ENCODE data around the gene FHAD1. TPM values are rescaled to one million over a fixed set of nuclear protein-coding genes. Genes with fewer than 3 reads are reported as not detected.

FHAD1 gene
- total RNA-seq, 2 experiments from 2014 or later: not detected

DNA sequence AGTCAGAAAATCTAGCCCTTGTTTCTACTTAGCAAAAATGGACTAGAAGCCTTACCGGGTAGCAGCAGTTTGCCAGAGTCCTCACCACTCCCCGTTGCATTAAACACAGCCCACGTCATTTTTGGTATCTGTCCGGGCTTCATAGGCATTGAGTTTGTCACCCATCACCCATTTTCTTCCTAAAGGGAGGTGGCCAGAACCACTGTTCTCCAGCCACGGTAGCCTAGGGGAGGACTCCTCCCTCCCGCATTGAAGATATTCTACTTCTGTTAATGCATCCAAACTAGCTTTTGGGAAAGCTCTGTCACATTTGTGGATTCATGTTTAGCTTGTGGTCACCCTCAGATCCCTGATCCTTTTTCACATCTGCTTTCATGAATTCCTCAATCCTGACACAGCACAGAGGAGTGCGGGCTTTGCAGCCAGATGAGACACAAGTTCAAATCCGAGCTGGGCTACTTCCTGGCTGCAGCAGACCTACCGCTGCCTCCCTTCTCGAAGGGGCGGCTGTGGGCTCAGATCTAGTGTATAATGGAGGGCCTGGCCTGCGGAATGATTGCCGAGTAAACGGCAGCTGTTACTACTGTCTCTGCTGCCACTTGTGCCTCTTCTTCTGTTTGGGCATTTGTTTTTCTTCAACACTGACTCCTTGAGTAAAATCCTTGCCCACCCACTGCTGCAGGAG, 99.5 kb downstream of the FHAD1 start:
- Mint-ChIP-seq H3K27me3 (peaks cover 9% of the 10 kb centered on the region), H3K36me3 (ENCODE audit: low read depth) (no peaks in the 10 kb centered on the region), H3K4me1 (peaks cover 71% of the 10 kb centered on the region), H3K9me3 (no peaks in the 10 kb centered on the region), H3K4me3 (no peak overlapping the region), H3K27ac (peak overlapping the region; percentile 82)
- DNase-seq: no peak
- CTCF ChIA-PET: interaction anchor here (0.6 to 2.0 kb wide), 2 partner anchors 23 to 479 kb away, joined by 3 to 5 read pairs; no protein-coding TSS in a partner anchor
- POLR2A ChIA-PET: no interaction called here

GRCh38 chr1:15347182-15347581, 100.2 kb downstream of the FHAD1 start:
- Mint-ChIP-seq H3K27me3 (peaks cover 9% of the 10 kb centered on the region), H3K9me3 (no peaks in the 10 kb centered on the region), H3K36me3 (ENCODE audit: low read depth) (no peaks in the 10 kb centered on the region), H3K27ac (peak overlapping the region; percentile 54), H3K4me1 (peaks cover 69% of the 10 kb centered on the region), H3K4me3 (no peak overlapping the region)
- ChIA-PET POLR2A (no interaction called here), CTCF (interaction anchor here (2.0 kb wide), 1 partner anchor 24 kb away, joined by 5 read pairs; no protein-coding TSS in a partner anchor)
- DNase-seq: peak; percentile 26

DNA sequence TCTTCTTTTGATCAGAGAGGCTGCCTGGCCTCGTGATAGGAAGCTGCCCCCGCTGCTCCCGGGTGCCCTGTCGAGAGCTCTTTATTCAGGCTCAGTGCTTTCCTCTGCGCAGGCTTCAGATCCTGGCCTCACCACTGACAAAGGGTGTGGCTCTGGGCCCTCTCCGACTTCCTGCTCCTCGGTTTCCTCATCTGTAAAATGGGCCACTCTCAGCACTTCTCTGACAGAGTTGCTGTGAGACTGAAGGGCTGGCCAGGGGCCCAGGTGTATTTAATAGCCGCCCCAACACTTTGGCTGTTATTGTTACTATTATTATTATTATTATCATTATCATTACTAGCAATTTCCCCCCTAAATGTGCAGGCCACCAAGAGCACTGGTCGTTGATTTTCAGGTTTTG, 101.6 kb downstream of the FHAD1 start:
- H3K9me3 Mint-ChIP-seq: no peaks in the 10 kb centered on the region
- no peak for DNase-seq
- CTCF ChIA-PET: interaction anchor here (0.7 to 1.2 kb wide), 2 partner anchors 25 to 93 kb away, joined by 3 read pairs; no protein-coding TSS in a partner anchor
- H3K27ac Mint-ChIP-seq: no peak overlapping the region
- no peaks in the 10 kb centered on the region for H3K36me3 Mint-ChIP-seq (ENCODE audit: low read depth)
- H3K4me1 Mint-ChIP-seq: peaks cover 67% of the 10 kb centered on the region
- no peak overlapping the region for H3K4me3 Mint-ChIP-seq
- peaks cover 7% of the 10 kb centered on the region for H3K27me3 Mint-ChIP-seq
- POLR2A ChIA-PET: no interaction called here

DNA sequence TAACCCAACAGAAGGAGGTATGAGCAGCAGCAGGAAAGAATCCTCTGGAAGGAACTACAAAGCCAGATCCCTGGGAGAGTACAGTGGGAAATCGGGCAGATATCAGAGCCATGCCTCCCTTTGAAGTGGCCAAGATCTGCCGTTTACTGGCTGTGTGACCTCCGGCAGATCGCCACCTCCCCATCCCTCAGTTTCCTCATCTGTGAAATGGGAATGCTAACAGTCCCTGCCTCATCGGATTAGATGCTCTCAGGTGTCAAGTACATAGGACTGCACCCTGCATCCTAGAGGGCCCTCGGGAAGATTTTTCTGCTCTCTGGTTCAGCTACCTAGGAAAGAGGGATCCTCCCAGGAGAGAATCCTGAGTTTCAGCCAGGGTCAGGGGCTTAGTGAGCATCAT, 102.1 kb downstream of the FHAD1 start:
- H3K27me3 Mint-ChIP-seq: peaks cover 9% of the 10 kb centered on the region
- no peaks in the 10 kb centered on the region for H3K9me3 Mint-ChIP-seq
- no peak for DNase-seq
- no peaks in the 10 kb centered on the region for H3K36me3 Mint-ChIP-seq (ENCODE audit: low read depth)
- H3K4me3 Mint-ChIP-seq: no peak overlapping the region
- no peak overlapping the region for H3K27ac Mint-ChIP-seq
- H3K4me1 Mint-ChIP-seq: peaks cover 65% of the 10 kb centered on the region
- POLR2A ChIA-PET: no interaction called here
- CTCF ChIA-PET: interaction anchor here (0.6 to 1.2 kb wide), 3 partner anchors 36 to 557 kb away, joined by 3 read pairs; no protein-coding TSS in a partner anchor

DNA sequence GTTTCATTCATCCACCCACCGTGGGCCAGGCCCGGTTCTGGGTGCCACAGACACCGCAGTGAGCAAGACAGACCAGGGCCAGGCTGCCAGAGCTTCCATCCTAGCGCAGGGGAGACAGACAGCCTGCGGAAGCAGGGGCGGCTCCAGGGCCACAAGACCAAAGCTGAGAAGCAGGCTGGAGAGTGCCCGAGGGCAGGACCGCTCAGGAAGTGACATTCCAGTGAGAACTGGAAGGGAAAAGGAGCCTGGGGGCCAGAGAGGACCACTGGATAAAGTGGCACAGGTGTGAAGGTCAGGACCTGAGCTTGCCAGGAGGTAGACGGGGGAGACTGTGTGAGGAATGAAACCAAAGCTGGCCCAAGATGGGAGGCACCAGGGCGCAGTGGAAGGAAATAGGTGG, 103.1 kb downstream of the FHAD1 start:
- H3K9me3 Mint-ChIP-seq: no peaks in the 10 kb centered on the region
- ChIA-PET CTCF (interaction anchor here (0.6 to 0.9 kb wide), 2 partner anchors 35 to 130 kb away, joined by 3 to 4 read pairs; no protein-coding TSS in a partner anchor), POLR2A (no interaction called here)
- peaks cover 55% of the 10 kb centered on the region for H3K4me1 Mint-ChIP-seq
- H3K4me3 Mint-ChIP-seq: no peak overlapping the region
- no peak for DNase-seq
- H3K27me3 Mint-ChIP-seq: peaks cover 4% of the 10 kb centered on the region
- H3K27ac Mint-ChIP-seq: no peak overlapping the region
- no peaks in the 10 kb centered on the region for H3K36me3 Mint-ChIP-seq (ENCODE audit: low read depth)

GRCh38 chr1:15350551-15351200, 103.7 kb downstream of the FHAD1 start:
- CTCF ChIA-PET: interaction anchor here (1.4 kb wide), 1 partner anchor 26 kb away, joined by 3 read pairs; no protein-coding TSS in a partner anchor
- POLR2A ChIA-PET: no interaction called here

DNA sequence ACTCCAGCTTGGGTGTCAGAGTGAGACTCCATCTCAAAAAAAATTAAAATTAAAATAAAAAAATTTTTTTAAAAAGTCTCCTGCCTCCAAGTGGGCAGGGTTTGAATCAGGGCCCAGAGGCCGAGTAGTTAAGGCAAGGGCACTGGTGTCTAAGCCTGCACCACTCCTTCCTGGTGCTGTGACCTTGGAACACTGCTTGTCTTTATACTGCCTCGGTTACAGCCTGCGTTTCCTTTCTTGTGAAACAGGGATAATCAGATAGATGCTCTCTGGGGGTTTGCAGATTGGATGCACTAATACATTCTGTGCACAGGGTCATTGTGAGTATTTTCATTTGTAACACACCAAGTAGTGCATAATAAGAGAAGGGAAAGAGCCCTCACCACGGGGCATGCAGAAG, 104.3 kb downstream of the FHAD1 start:
- H3K27me3 Mint-ChIP-seq: peaks cover 8% of the 10 kb centered on the region
- no peaks in the 10 kb centered on the region for H3K36me3 Mint-ChIP-seq (ENCODE audit: low read depth)
- H3K4me1 Mint-ChIP-seq: peaks cover 44% of the 10 kb centered on the region
- ChIA-PET CTCF (interaction anchor here (1.4 kb wide), 1 partner anchor 27 kb away, joined by 3 read pairs; no protein-coding TSS in a partner anchor), POLR2A (no interaction called here)
- H3K9me3 Mint-ChIP-seq: no peaks in the 10 kb centered on the region
- no peak overlapping the region for H3K27ac Mint-ChIP-seq
- no peak for DNase-seq
- H3K4me3 Mint-ChIP-seq: no peak overlapping the region

More at GRCh38 chr1:15350551-15351200, 103.7 kb downstream of the FHAD1 start:
- H3K4me3 Mint-ChIP-seq: no peak overlapping the region
- H3K27ac Mint-ChIP-seq: no peak overlapping the region
- H3K9me3 Mint-ChIP-seq: no peaks in the 10 kb centered on the region
- H3K36me3 Mint-ChIP-seq (ENCODE audit: low read depth): no peaks in the 10 kb centered on the region
- no peak for DNase-seq
- H3K27me3 Mint-ChIP-seq: peaks cover 4% of the 10 kb centered on the region
- peaks cover 50% of the 10 kb centered on the region for H3K4me1 Mint-ChIP-seq

DNA sequence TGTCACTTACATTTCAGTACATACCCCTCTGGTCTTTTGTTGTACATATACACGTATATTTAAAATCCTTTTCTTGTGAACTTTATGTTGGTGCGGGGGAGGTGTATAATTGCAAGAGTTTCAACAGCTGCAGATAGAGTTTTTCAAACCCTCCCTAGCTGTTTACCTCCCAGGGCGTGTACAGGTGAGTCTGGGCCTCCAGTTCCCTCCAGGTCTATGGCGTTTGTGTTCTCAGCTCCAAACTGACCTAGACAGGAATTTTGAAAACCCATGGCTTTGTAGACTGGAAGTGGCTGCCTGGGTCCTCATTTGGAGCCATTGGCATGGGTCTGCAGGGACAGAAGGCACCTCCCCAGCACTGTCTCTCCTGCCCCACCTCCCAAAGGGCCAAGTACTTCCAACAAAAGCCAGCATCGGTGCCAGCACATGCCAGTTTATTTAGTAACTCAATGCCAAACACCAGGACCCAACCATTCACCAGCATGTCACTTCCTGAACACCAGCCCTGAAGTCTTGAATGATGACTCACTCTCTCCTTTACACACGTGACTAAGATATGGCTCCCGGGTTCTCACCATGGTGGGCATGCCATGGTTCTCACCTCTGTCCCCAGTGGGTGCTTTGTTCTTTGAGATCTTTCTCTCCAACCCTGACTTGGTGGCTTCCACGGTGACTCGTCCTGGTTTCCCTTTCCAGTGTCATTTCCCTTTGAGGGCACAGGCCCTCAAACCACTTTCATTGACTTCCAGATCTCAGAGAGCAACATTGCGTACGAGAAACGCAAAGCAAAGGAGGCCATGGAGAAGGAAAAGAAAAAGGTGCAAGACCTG, 105.3 kb downstream of the FHAD1 start:
- Mint-ChIP-seq H3K4me3 (no peak overlapping the region), H3K27me3 (peaks cover 8% of the 10 kb centered on the region), H3K9me3 (no peaks in the 10 kb centered on the region), H3K4me1 (peaks cover 33% of the 10 kb centered on the region), H3K27ac (peak overlapping the region; percentile 76), H3K36me3 (ENCODE audit: low read depth) (no peaks in the 10 kb centered on the region)
- peak; percentile 26 for DNase-seq
- CTCF ChIA-PET: interaction anchor here (1.4 kb wide), 1 partner anchor 28 kb away, joined by 3 read pairs; no protein-coding TSS in a partner anchor
- POLR2A ChIA-PET: no interaction called here

DNA sequence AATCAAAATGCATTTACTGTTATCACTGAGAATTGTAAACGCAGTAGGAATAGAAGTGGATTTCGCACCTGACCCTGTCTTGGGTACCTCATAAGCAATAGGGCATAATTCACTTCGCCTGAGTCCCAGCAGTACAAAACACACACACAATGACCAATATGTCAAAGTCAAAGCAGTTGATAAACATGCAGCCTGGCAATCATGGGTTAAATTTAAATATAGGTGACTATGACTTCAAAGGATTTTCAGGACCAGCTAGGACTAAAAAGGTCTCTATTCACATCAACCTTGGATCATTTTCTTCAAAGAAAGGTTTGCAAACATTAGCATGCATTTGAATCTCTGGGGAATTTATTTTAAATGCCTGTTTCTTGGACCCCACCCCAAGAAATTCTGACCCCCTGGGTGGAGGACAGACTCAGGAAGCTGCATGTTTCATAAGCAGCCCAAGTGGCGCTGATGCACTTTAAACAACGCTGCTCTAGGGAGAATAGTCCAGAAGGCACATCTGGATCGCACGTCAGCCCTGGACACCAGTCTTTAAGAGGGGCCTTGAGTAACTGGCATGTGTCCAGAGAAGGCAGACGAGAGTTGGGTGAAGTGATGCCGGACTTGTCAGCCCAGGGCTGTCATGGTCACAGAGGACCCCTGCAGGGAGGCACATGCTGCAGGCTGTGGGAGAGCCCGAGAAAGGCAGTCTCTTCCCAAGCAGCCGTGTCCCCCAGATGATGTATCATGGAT, 107.0 kb downstream of the FHAD1 start:
- no peak for DNase-seq
- Mint-ChIP-seq H3K36me3 (ENCODE audit: low read depth) (no peaks in the 10 kb centered on the region), H3K4me1 (peaks cover 23% of the 10 kb centered on the region), H3K27me3 (peaks cover 12% of the 10 kb centered on the region), H3K27ac (no peak overlapping the region), H3K9me3 (no peaks in the 10 kb centered on the region), H3K4me3 (no peak overlapping the region)
- ChIA-PET POLR2A (no interaction called here), CTCF (no interaction called here)

DNA sequence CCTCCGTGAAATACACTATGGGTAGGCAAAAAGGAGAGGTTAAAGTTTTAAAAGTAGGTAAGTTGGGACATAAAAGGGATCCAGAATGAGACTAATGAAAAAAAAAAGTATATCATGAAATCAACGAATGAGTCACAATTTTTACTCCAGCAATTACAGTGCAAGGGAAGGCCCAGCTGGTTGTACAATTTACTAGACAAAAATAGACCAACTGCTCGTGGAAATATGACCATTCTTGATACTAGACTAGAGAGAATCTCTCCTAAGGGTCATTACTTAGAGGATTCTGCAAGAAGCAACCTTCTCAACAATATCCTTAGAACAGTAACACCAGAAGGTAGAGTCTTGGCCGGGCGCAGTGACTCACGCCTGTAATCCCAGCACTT, 107.5 kb downstream of the FHAD1 start:
- Mint-ChIP-seq H3K36me3 (ENCODE audit: low read depth) (no peaks in the 10 kb centered on the region), H3K4me3 (no peak overlapping the region), H3K27me3 (peaks cover 12% of the 10 kb centered on the region), H3K4me1 (peaks cover 23% of the 10 kb centered on the region), H3K27ac (no peak overlapping the region), H3K9me3 (no peaks in the 10 kb centered on the region)
- POLR2A ChIA-PET: no interaction called here
- CTCF ChIA-PET: interaction anchor here (0.6 kb wide), 1 partner anchor 56 kb away, joined by 4 read pairs; no protein-coding TSS in a partner anchor
- no peak for DNase-seq

DNA sequence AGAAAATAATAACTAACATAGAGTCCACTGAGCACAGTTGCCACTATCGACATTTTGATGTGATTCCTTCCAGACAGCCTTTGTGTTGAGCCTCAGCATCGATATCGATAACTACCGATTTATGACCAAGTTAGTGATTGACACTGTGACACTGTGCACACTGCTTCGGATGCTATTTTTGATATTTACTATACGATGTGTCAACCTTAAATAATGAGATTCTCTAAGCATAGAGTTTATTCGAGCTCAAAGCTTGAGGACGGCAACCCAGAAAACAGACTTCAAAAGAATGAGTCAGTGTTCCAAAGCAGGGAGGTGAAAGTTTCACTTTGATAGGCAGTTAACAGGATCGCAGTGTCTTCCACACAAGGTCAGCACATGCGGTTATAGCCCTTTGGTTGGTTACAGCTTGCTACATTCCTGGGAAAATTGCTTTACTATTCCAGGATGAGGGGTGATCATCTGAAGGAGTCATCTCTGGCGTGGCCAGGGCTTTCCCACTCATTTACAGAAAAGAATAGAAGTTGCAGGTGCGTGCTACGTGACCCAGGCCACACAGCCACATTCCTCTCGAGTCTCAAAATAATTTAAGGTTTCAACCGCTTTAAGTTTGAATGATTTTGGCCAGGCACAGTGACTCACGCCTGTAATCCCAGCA, 109.1 kb downstream of the FHAD1 start:
- DNase-seq: no peak
- CTCF ChIA-PET: no interaction called here
- peaks cover 15% of the 10 kb centered on the region for H3K27me3 Mint-ChIP-seq
- H3K9me3 Mint-ChIP-seq: no peaks in the 10 kb centered on the region
- no peaks in the 10 kb centered on the region for H3K36me3 Mint-ChIP-seq (ENCODE audit: low read depth)
- H3K4me3 Mint-ChIP-seq: no peak overlapping the region
- POLR2A ChIA-PET: no interaction called here
- no peak overlapping the region for H3K27ac Mint-ChIP-seq
- H3K4me1 Mint-ChIP-seq: peaks cover 20% of the 10 kb centered on the region

All from activated CD4-positive, alpha-beta T cell treated with anti-CD3 and anti-CD28 coated beads, Interleukin-2, amount 10 ng/mL, durations not matched to agents 7 days and 5 days (primary cell).